Endothelial cell of umbilical vein (primary cell): ENCODE data around the gene CNTLN. TPM values are rescaled to one million over a fixed set of nuclear protein-coding genes. Genes with fewer than 3 reads are reported as not detected.

ENCODE experiments used
- BruUV-seq: library from RNA; stranded (reverse); fragments of 400-500 nt; replicated peaks from 2 replicates; lab custom pipeline; 2021; lab: Mats Ljungman, UMichigan
- CTCF ChIA-PET: fragments of 300-600, 350-600 bp; sonication (Branson Sonifier 250); formaldehyde crosslinking; loops from one replicate; lab custom pipeline; 2021; ENCODE audit warnings: antibody characterized with exemption, inconsistent platforms; lab: Charles Lee
- POLR2A ChIA-PET: fragments of 300-600, 350-600 bp; sonication (Branson Sonifier 250); formaldehyde crosslinking; loops from one replicate; lab custom pipeline; 2021; ENCODE audit warnings: antibody characterized with exemption, inconsistent platforms; lab: Charles Lee
- DNase-seq: peaks from one replicate; pipeline ENCODE4 v3.0.0-alpha.2; 2011; ENCODE audit warnings: low read depth, low spot score
- FAIRE-seq: peaks from 2 replicates; lab custom pipeline; 2011; peaks lifted over from hg19 to GRCh38; lab: Jason Lieb, UNC
- H2AFZ ChIP-seq: 2 replicates; pipeline ENCODE4 v1.6.0; 2012; ENCODE audit warnings: low read depth, low read length, control low read depth, inconsistent platforms
- H3K27ac ChIP-seq: 2 replicates; pipeline ENCODE4 v1.5.1; 2011; ENCODE audit warnings: low read depth, mild to moderate bottlenecking, control low read depth, low read length, moderate library complexity; ENCODE audit not compliant: insufficient read depth
- H3K27me3 ChIP-seq, 2 experiments: 2 replicates each; pipeline versions ENCODE4 v1.6.0 to v1.6.1; 2011; ENCODE audit warnings: low read length in 2 of 2, mixed read lengths in 1 of 2; ENCODE audit not compliant: control insufficient read depth in 2 of 2, insufficient read depth in 2 of 2
- H3K36me3 ChIP-seq, 2 experiments: 2 replicates in 1 of 2; 3 replicates in 1 of 2; pipeline ENCODE4 v1.5.1; 2011; ENCODE audit warnings: low read length in 2 of 2, mild to moderate bottlenecking in 1 of 2, moderate library complexity in 1 of 2; ENCODE audit not compliant: control insufficient read depth in 2 of 2, insufficient read depth in 2 of 2; ENCODE audit errors: extremely low read depth in 1 of 2
- H3K4me1 ChIP-seq: 3 replicates; pipeline ENCODE4 v1.5.1; 2011; ENCODE audit warnings: mild to moderate bottlenecking, low read length; ENCODE audit not compliant: control insufficient read depth, insufficient read depth; ENCODE audit errors: extremely low read depth
- H3K4me2 ChIP-seq: 2 replicates; pipeline ENCODE4 v1.6.1; 2011; ENCODE audit warnings: low read length, control low read depth, mixed read lengths; ENCODE audit not compliant: insufficient read depth
- H3K4me3 ChIP-seq, 3 experiments: fragments of 200-600 bp in 1 of 3; sonication (generic), shearing (Covaris generic) in 1 of 3; replicated peaks in 1 of 3; 2 replicates each; pipeline ENCODE4 v1.5.1; 2011 to 2016; ENCODE audit warnings: control low read depth in 3 of 3, low read length in 3 of 3, mild to moderate bottlenecking in 2 of 3, inconsistent platforms in 1 of 3, low read depth in 1 of 3, moderate library complexity in 1 of 3; ENCODE audit not compliant: insufficient read depth in 1 of 3
- H3K79me2 ChIP-seq: 2 replicates; pipeline ENCODE4 v1.6.0; 2012; ENCODE audit warnings: low read length, inconsistent platforms; ENCODE audit not compliant: control insufficient read depth, insufficient read depth
- H3K9ac ChIP-seq: replicated peaks from 2 replicates; pipeline ENCODE3; 2011; ENCODE audit warnings: low read length, control low read depth; ENCODE audit not compliant: insufficient read depth; ENCODE audit errors: extremely low read depth
- H3K9me1 ChIP-seq: replicated peaks from 3 replicates; pipeline ENCODE4 v1.6.0; 2011; ENCODE audit warnings: mild to moderate bottlenecking, low read length; ENCODE audit not compliant: control insufficient read depth, insufficient read depth; ENCODE audit errors: extremely low read depth
- H3K9me3 ChIP-seq: replicated peaks from 2 replicates; pipeline ENCODE4 v1.5.1; 2012; ENCODE audit warnings: low read length, inconsistent platforms; ENCODE audit not compliant: control insufficient read depth, insufficient read depth
- H4K20me1 ChIP-seq: replicated peaks from 2 replicates; pipeline ENCODE3; 2011; ENCODE audit warnings: mild to moderate bottlenecking, low read length; ENCODE audit not compliant: control insufficient read depth, insufficient read depth; ENCODE audit errors: extremely low read depth
- CTCF ChIP-seq, 2 donors: IDR thresholded peaks; 1 replicate in 1 of 2; 2 replicates in 1 of 2; pipeline ENCODE4 v1.5.1; 2011; ENCODE audit warnings: low read length in 2 of 2, mild to moderate bottlenecking in 2 of 2, moderate library complexity in 2 of 2, control low read depth in 1 of 2, inconsistent platforms in 1 of 2, low read depth in 1 of 2; ENCODE audit not compliant: insufficient read depth in 1 of 2; ENCODE audit errors: extremely low read depth in 1 of 2
- EZH2 ChIP-seq: IDR thresholded peaks from 2 replicates; pipeline ENCODE4 v1.6.1; 2012; ENCODE audit warnings: borderline replicate concordance, low read depth, mild to moderate bottlenecking, moderate library complexity, low read length, inconsistent platforms; ENCODE audit not compliant: severe bottlenecking
- FOS ChIP-seq: IDR thresholded peaks from 2 replicates; pipeline ENCODE4 v1.6.1; 2011; ENCODE audit warnings: mild to moderate bottlenecking, low read length, moderate library complexity, borderline replicate concordance; ENCODE audit not compliant: insufficient read depth
- GATA2 ChIP-seq: IDR thresholded peaks from 2 replicates; pipeline ENCODE4 v1.7.0; 2011; ENCODE audit warnings: low read depth, mild to moderate bottlenecking, moderate library complexity, mixed read lengths, low read length; ENCODE audit not compliant: insufficient read length, insufficient read depth
- JUN ChIP-seq: IDR thresholded peaks from 2 replicates; pipeline ENCODE4 v1.6.1; 2011; ENCODE audit warnings: borderline replicate concordance, low read depth; ENCODE audit not compliant: insufficient read length, insufficient read depth
- MAX ChIP-seq: IDR thresholded peaks from 2 replicates; pipeline ENCODE4 v1.6.1; 2011; ENCODE audit not compliant: insufficient read depth, insufficient read length
- MYC ChIP-seq: IDR thresholded peaks from one replicate; pipeline ENCODE4 v1.6.1; 2011; ENCODE audit warnings: mild to moderate bottlenecking, low read depth, low read length
- POLR2A ChIP-seq: IDR thresholded peaks from 2 replicates; pipeline ENCODE4 v1.6.1; 2012; ENCODE audit warnings: low read depth, mild to moderate bottlenecking, control low read depth, low read length
- POLR2AphosphoS5 ChIP-seq: IDR thresholded peaks from 2 replicates; pipeline ENCODE4 v1.6.1; 2012; ENCODE audit warnings: low read depth, mild to moderate bottlenecking, control low read depth, low read length, moderate library complexity; ENCODE audit not compliant: insufficient read depth
- dilution Hi-C: fragments of 300-500 bp; cut with MboI; formaldehyde crosslinking; loops from one replicate; pipeline ENCODE4 v1.15.0; 2019; ENCODE audit warnings: low sequenced_read_pairs; ENCODE audit not compliant: extremely low pct_ligation_motif_present
- intact Hi-C: fragments of 100-400 bp; cut with micrococcal nuclease; formaldehyde crosslinking; loops from one replicate; pipeline ENCODE4 v1.10.0; 2022
- polyA plus RNA-seq, 4 experiments: library from polyadenylated mRNA; depleted of rRNA in 3 of 4; stranded (reverse) in 3 of 4; unstranded in 1 of 4; fragments of >200 nt; gene quantifications; 2 replicates each; pipeline versions ENCODE4 v1.2.1 to v1.2.3, GENCODE V29; 2011 to 2012; ENCODE audit warnings: missing spikeins in 1 of 4
- total RNA-seq: library from RNA; stranded (reverse); gene quantifications from 2 replicates; pipeline ENCODE4 v1.2.3, GENCODE V29; 2021

Gene CNTLN
- total and polyA plus RNA-seq, 2 donors (not counting 3 experiments of a cell fraction or from before 2014, with no cell fraction given), result 3.5 to 15.8 TPM

GRCh38 chr9:17318821-17319320 is 184.0 kb downstream of the CNTLN start:
- Histone ChIP-seq H3K36me3 (no peaks in the 10 kb centered on the region), H3K9me3 (no peaks in the 10 kb centered on the region), H3K9ac (no peak overlapping the region), H4K20me1 (no peaks in the 10 kb centered on the region), H3K4me1 (peaks cover 2% of the 10 kb centered on the region), H3K4me2 (no peak overlapping the region), H3K4me3 (no peak overlapping the region), H3K9me1 (no peaks in the 10 kb centered on the region), H3K27me3 (no peaks in the 10 kb centered on the region), H2AFZ (no peak overlapping the region), H3K27ac (no peak overlapping the region), H3K79me2 (no peaks in the 10 kb centered on the region)
- intact Hi-C loops, result no loop called here
- FAIRE-seq (no peak), DNase-seq (no peak)
- TF ChIP-seq CTCF (IDR thresholded peaks at IDR 0.05; ENCODE audit: extremely low read depth in 1 of 2, insufficient read depth in 1 of 2, low read depth in 1 of 2, low read length in 2 of 2) (no peak), POLR2A (no peak), POLR2AphosphoS5 (no peak), JUN (no peak), FOS (no peak), MAX (no peak), EZH2 (no peak), MYC (no peak), GATA2 (no peak)
- no TSS peak for BruUV-seq
- dilution Hi-C loops, result no loop called here
- ChIA-PET POLR2A (no interaction called here), CTCF (interaction anchor here (1.4 to 1.9 kb wide), 2 partner anchors 9 to 11 kb away, joined by 3 read pairs; no protein-coding TSS in a partner anchor)
